CD14-positive monocyte (primary cell): ENCODE results near the gene RHOXF2. TPM values are rescaled to one million over a fixed set of nuclear protein-coding genes. Genes with fewer than 3 reads are reported as not detected.
"Not testable (repeated sequence)": the region's sequence is repeated elsewhere in the genome, so short reads cannot be mapped to it uniquely, and the experiment has no call there.

Experiments used
- DNase-seq, 3 donors: peaks; one replicate each; pipeline ENCODE4 v3.0.0-alpha.2; 2011 to 2022
- H2AFZ ChIP-seq: 2 replicates; pipeline ENCODE4 v1.6.0; 2012; ENCODE audit warnings: mild to moderate bottlenecking, low read depth, low read length, inconsistent platforms; ENCODE audit not compliant: insufficient read depth, poor library complexity, severe bottlenecking
- H3K27ac ChIP-seq, 2 donors: 1 replicate in 1 of 2; 2 replicates in 1 of 2; pipeline ENCODE4 v1.5.1; 2012 to 2013; ENCODE audit warnings: low read length in 2 of 2, control low read depth in 1 of 2, inconsistent platforms in 1 of 2, low read depth in 1 of 2, mild to moderate bottlenecking in 1 of 2
- H3K27me3 ChIP-seq, 2 donors: one replicate each; pipeline versions ENCODE4 v1.6.0 to v1.6.1; 2011 to 2013; ENCODE audit warnings: low read length in 2 of 2; ENCODE audit not compliant: control insufficient read depth in 2 of 2, insufficient read depth in 2 of 2
- H3K36me3 ChIP-seq, 2 donors: replicated peaks in 1 of 2; 1 replicate in 1 of 2; 2 replicates in 1 of 2; pipeline versions ENCODE4 v1.5.1 to v1.6.1; 2012 to 2013; ENCODE audit warnings: low read length in 2 of 2, control low read depth in 1 of 2, inconsistent platforms in 1 of 2, mild to moderate bottlenecking in 1 of 2; ENCODE audit not compliant: insufficient read depth in 2 of 2, control insufficient read depth in 1 of 2
- H3K4me1 ChIP-seq, 2 donors: 1 replicate in 1 of 2; 2 replicates in 1 of 2; pipeline versions ENCODE4 v1.5.1 to v1.6.1; 2012 to 2013; ENCODE audit warnings: low read length in 2 of 2, control low read depth in 1 of 2, inconsistent platforms in 1 of 2, mild to moderate bottlenecking in 1 of 2, moderate library complexity in 1 of 2; ENCODE audit not compliant: insufficient read depth in 2 of 2, control insufficient read depth in 1 of 2
- H3K4me2 ChIP-seq: replicated peaks from 2 replicates; pipeline ENCODE3; 2012; ENCODE audit warnings: low read length, moderate library complexity, mild to moderate bottlenecking; ENCODE audit not compliant: poor library complexity, severe bottlenecking; ENCODE audit errors: extremely low read depth
- H3K4me3 ChIP-seq, 3 experiments: fragments of 200-600 bp in 1 of 3; sonication (generic) in 1 of 3; replicated peaks in 1 of 3; 1 replicate in 2 of 3; 2 replicates in 1 of 3; pipeline ENCODE4 v1.5.1; 2011 to 2013; ENCODE audit warnings: low read length in 3 of 3, mild to moderate bottlenecking in 3 of 3, control low read depth in 2 of 3, low read depth in 2 of 3, inconsistent platforms in 1 of 3, moderate library complexity in 1 of 3
- H3K79me2 ChIP-seq: 2 replicates; pipeline ENCODE4 v1.6.0; 2012; ENCODE audit warnings: mild to moderate bottlenecking, control low read depth, inconsistent platforms, low read length, moderate library complexity; ENCODE audit not compliant: insufficient read depth
- H3K9ac ChIP-seq: 2 replicates; pipeline ENCODE4 v1.6.0; 2017; ENCODE audit warnings: low read length, mild to moderate bottlenecking; ENCODE audit not compliant: insufficient read depth, poor library complexity, severe bottlenecking
- H3K9me3 ChIP-seq, 2 donors: replicated peaks in 1 of 2; 1 replicate in 1 of 2; 2 replicates in 1 of 2; pipeline versions ENCODE4 v1.5.1 to v1.6.1; 2012 to 2013; ENCODE audit warnings: low read length in 2 of 2, control low read depth in 1 of 2; ENCODE audit not compliant: control insufficient read depth in 1 of 2, insufficient read depth in 1 of 2
- H4K20me1 ChIP-seq: 2 replicates; pipeline ENCODE4 v1.6.0; 2012; ENCODE audit warnings: mild to moderate bottlenecking, low read length, control low read depth, moderate library complexity; ENCODE audit not compliant: insufficient read depth
- H3K27ac Mint-ChIP-seq, 7 donors: one replicate each; pipeline ENCODE4 v1.8.0; 2020; ENCODE audit warnings: mild to moderate bottlenecking in 7 of 7, mixed read lengths in 7 of 7, moderate library complexity in 6 of 7, inconsistent platforms in 2 of 7
- H3K27me3 Mint-ChIP-seq, 3 donors: one replicate each; pipeline ENCODE4 v1.8.0; 2021 to 2022; ENCODE audit warnings: low read depth in 3 of 3, mild to moderate bottlenecking in 3 of 3, mixed read lengths in 3 of 3, moderate library complexity in 3 of 3, inconsistent platforms in 1 of 3
- H3K36me3 Mint-ChIP-seq, 2 donors: one replicate each; pipeline ENCODE4 v1.8.0; 2020; ENCODE audit warnings: mixed read lengths in 2 of 2, inconsistent platforms in 1 of 2, mild to moderate bottlenecking in 1 of 2
- H3K4me1 Mint-ChIP-seq: one replicate; pipeline ENCODE4 v1.8.0; 2020; ENCODE audit warnings: mild to moderate bottlenecking, mixed read lengths
- H3K4me3 Mint-ChIP-seq, 2 donors: one replicate each; pipeline ENCODE4 v1.8.0; 2020; ENCODE audit warnings: mild to moderate bottlenecking in 2 of 2, mixed read lengths in 2 of 2, moderate library complexity in 1 of 2
- H3K9me3 Mint-ChIP-seq, 7 donors: one replicate each; pipeline ENCODE4 v1.8.0; 2020 to 2022; ENCODE audit warnings: mixed read lengths in 7 of 7, mild to moderate bottlenecking in 6 of 7, moderate library complexity in 6 of 7, inconsistent platforms in 2 of 7
- WGBS: methylation state at CpG from one replicate; pipeline ENCODE4 v1.1.5; 2013; ENCODE audit warnings: missing lambda C conversion rate; ENCODE audit not compliant: insufficient coverage; 5-methylcytosine and 5-hydroxymethylcytosine counted together
- intact Hi-C, 2 donors: fragments of 100-400 bp; cut with micrococcal nuclease; formaldehyde crosslinking; loops; one replicate each; pipeline versions ENCODE4 v1.15.0 to v1.15.1; 2023
- polyA plus RNA-seq, 3 donors: library from polyadenylated mRNA; depleted of rRNA in 1 of 3; unstranded in 2 of 3; stranded (reverse) in 1 of 3; fragments of 300-500 nt in 2 of 3; fragments of >200 nt in 1 of 3; fragmentation: Illumina TruSeq in 2 of 3; gene quantifications; 1 replicate in 2 of 3; 2 replicates in 1 of 3; pipeline ENCODE4 v1.2.3, GENCODE V29; 2012 to 2021
- TF ChIP-seq, protein P1 (sequence below): fragments of 200-600 bp; IDR thresholded peaks from one replicate; pipeline ENCODE4 v1.8.0; 2022; ENCODE audit warnings: antibody characterized with exemption, mild to moderate bottlenecking

The RHOXF2 gene
- polyA plus RNA-seq, 3 donors: not detected

GRCh38 chrX:120120223-120120622, 38.2 kb upstream of the RHOXF2 start:
- intact Hi-C loops: no loop called here
- no peak overlapping the region for H3K4me3 ChIP-seq
- 96% methylated on average over 6 of the region's 12 CpGs for WGBS
- Mint-ChIP-seq H3K27me3 (peaks cover 0 to 8% (median 2%) of the 10 kb centered on the region in 3 donors), H3K4me1 (peaks cover 5% of the 10 kb centered on the region), H3K36me3 (no peaks in the 10 kb centered on the region), H3K4me3 (no peak overlapping the region), H3K9me3 (peaks cover 0 to 8% (median 1%) of the 10 kb centered on the region in 7 donors), H3K27ac (no peak overlapping the region)
- no peaks in the 10 kb centered on the region for H3K27me3 ChIP-seq
- H3K4me1 ChIP-seq: no peaks in the 10 kb centered on the region
- no peak overlapping the region for H3K27ac ChIP-seq
- H3K79me2 ChIP-seq: no peaks in the 10 kb centered on the region
- H3K9me3 ChIP-seq: peaks cover 0 to 3% of the 10 kb centered on the region in 2 donors
- H3K36me3 ChIP-seq: no peaks in the 10 kb centered on the region
- no peak for DNase-seq
- no peak overlapping the region for H3K4me2 ChIP-seq
- H2AFZ ChIP-seq: no peak overlapping the region
- TF ChIP-seq, protein P1, sequence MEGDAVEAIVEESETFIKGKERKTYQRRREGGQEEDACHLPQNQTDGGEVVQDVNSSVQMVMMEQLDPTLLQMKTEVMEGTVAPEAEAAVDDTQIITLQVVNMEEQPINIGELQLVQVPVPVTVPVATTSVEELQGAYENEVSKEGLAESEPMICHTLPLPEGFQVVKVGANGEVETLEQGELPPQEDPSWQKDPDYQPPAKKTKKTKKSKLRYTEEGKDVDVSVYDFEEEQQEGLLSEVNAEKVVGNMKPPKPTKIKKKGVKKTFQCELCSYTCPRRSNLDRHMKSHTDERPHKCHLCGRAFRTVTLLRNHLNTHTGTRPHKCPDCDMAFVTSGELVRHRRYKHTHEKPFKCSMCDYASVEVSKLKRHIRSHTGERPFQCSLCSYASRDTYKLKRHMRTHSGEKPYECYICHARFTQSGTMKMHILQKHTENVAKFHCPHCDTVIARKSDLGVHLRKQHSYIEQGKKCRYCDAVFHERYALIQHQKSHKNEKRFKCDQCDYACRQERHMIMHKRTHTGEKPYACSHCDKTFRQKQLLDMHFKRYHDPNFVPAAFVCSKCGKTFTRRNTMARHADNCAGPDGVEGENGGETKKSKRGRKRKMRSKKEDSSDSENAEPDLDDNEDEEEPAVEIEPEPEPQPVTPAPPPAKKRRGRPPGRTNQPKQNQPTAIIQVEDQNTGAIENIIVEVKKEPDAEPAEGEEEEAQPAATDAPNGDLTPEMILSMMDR: no peak
- no peaks in the 10 kb centered on the region for H4K20me1 ChIP-seq
- H3K9ac ChIP-seq: no peak overlapping the region

DNA sequence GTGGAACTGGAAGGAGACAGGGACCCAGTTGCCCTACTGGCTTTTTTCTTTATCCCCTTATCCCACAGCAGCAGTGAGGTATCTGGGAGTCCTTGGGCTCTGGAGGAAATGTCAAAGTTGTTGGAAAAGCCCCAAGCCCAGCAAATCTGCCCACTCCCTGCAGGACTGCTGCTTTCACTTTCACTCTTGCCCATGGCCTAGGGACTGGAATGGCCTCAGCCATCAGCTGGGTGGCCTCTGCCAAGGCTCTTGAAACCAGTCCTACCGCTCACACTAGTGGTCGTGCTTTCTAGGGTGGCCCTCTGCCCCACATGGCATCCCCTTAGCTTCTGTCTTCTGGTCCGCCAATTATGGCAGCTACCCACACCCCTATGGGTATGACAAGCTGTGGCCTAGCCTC, 33.0 kb upstream of the RHOXF2 start:
- no peaks in the 10 kb centered on the region for H3K36me3 ChIP-seq
- WGBS: no CpG with 5 or more reads among the region's 3 CpGs
- H3K79me2 ChIP-seq: no peaks in the 10 kb centered on the region
- H4K20me1 ChIP-seq: no peaks in the 10 kb centered on the region
- peaks cover 0 to 5% (median 2%) of the 10 kb centered on the region in 7 donors for H3K9me3 Mint-ChIP-seq
- DNase-seq: no peak
- intact Hi-C loops: no loop called here
- H3K27me3 ChIP-seq: no peaks in the 10 kb centered on the region
- H3K4me3 ChIP-seq: peak overlapping the region in 1 of 3 experiments; percentile 50
- no peaks in the 10 kb centered on the region for H3K9me3 ChIP-seq
- H3K9ac ChIP-seq: no peak overlapping the region
- TF ChIP-seq, protein P1: no peak
- no peaks in the 10 kb centered on the region for H3K36me3 Mint-ChIP-seq
- no peaks in the 10 kb centered on the region for H3K4me1 ChIP-seq
- H3K27me3 Mint-ChIP-seq: peaks cover 0 to 7% (median 0%) of the 10 kb centered on the region in 3 donors
- H3K4me3 Mint-ChIP-seq: peak overlapping the region; percentile 39 to 71
- peak overlapping the region in 3 of 7 donors; percentile 42 to 52 (median 45) for H3K27ac Mint-ChIP-seq
- peak overlapping the region; percentile 50 for H2AFZ ChIP-seq
- peaks cover 10% of the 10 kb centered on the region for H3K4me1 Mint-ChIP-seq
- H3K4me2 ChIP-seq: peak overlapping the region; percentile 38
- peak overlapping the region in 1 of 2 donors; percentile 33 for H3K27ac ChIP-seq

GRCh38 chrX:120128306-120128846, 30.0 kb upstream of the RHOXF2 start:
- DNase-seq, H3K4me2 ChIP-seq, H3K9ac ChIP-seq, H3K27ac Mint-ChIP-seq, H3K4me3 Mint-ChIP-seq, H3K9me3 ChIP-seq, H3K4me1 ChIP-seq, H3K27me3 ChIP-seq, H3K79me2 ChIP-seq, H3K36me3 ChIP-seq, H3K4me3 ChIP-seq, H4K20me1 ChIP-seq, H3K27ac ChIP-seq, H3K9me3 Mint-ChIP-seq, H3K36me3 Mint-ChIP-seq, H3K27me3 Mint-ChIP-seq, H3K4me1 Mint-ChIP-seq, H2AFZ ChIP-seq, intact Hi-C loops: not testable (repeated sequence)
- 93% methylated on average over 2 of the region's 5 CpGs for WGBS
